ENCODE measurements around the gene MYH6. TPM values are rescaled to one million over a fixed set of nuclear protein-coding genes. Genes with fewer than 3 reads are reported as not detected.

Gene MYH6
- total RNA-seq, 1 donor from 2014 or later, result not detected

DNA sequence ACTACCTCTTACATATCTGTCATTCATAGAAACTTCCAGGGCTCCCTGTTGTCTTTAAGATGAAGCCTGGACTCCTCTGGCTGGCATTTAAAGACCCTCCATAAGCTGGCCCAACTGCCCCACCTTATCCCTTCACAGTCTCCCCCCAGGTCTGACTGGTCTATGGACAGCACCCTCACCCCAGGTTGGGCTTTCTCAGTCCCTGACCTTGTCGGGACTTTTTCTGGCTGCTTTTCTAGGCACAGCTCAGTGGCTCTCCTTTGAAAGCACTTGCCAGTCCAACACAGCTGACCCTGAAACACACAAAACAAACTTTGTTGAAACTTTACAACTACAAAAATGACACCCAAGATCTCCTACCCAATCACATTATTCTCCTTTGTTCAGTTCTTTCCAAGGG is 41.2 kb upstream of the MYH6 start:
- peaks cover 5% of the 10 kb centered on the region for H3K4me1 ChIP-seq
- TF ChIP-seq POLR2A (IDR thresholded peaks at IDR 0.05) (no peak), POLR2AphosphoS5 (IDR thresholded peaks at IDR 0.05; ENCODE audit: insufficient read depth in 1 of 2, low read depth in 1 of 2) (no peak)
- TF ChIP-seq, protein P1, sequence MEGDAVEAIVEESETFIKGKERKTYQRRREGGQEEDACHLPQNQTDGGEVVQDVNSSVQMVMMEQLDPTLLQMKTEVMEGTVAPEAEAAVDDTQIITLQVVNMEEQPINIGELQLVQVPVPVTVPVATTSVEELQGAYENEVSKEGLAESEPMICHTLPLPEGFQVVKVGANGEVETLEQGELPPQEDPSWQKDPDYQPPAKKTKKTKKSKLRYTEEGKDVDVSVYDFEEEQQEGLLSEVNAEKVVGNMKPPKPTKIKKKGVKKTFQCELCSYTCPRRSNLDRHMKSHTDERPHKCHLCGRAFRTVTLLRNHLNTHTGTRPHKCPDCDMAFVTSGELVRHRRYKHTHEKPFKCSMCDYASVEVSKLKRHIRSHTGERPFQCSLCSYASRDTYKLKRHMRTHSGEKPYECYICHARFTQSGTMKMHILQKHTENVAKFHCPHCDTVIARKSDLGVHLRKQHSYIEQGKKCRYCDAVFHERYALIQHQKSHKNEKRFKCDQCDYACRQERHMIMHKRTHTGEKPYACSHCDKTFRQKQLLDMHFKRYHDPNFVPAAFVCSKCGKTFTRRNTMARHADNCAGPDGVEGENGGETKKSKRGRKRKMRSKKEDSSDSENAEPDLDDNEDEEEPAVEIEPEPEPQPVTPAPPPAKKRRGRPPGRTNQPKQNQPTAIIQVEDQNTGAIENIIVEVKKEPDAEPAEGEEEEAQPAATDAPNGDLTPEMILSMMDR (IDR thresholded peaks at IDR 0.05), result no peak
- H3K27ac ChIP-seq, result no peak overlapping the region
- DNase-seq (ENCODE audit: extremely low spot score in 2 of 2), result no peak
- no peak overlapping the region for H3K4me3 ChIP-seq
- H3K9me3 ChIP-seq, result no peaks in the 10 kb centered on the region
- intact Hi-C loops (cut with DNase I), result no loop called here
- no peaks in the 10 kb centered on the region for H3K27me3 ChIP-seq
- H3K36me3 ChIP-seq, result no peaks in the 10 kb centered on the region

GRCh38 chr14:23447361-23448350 is 39.6 kb upstream of the MYH6 start:
- Histone ChIP-seq H3K27me3 (no peaks in the 10 kb centered on the region), H3K4me3 (no peak overlapping the region), H3K9me3 (no peaks in the 10 kb centered on the region), H3K36me3 (no peaks in the 10 kb centered on the region), H3K4me1 (peaks cover 5% of the 10 kb centered on the region), H3K27ac (no peak overlapping the region)
- TF ChIP-seq POLR2A (IDR thresholded peaks at IDR 0.05) (no peak), POLR2AphosphoS5 (IDR thresholded peaks at IDR 0.05; ENCODE audit: insufficient read depth in 1 of 2, low read depth in 1 of 2) (no peak)
- TF ChIP-seq, protein P1 (IDR thresholded peaks at IDR 0.05), result no peak
- no peak for DNase-seq (ENCODE audit: extremely low spot score in 2 of 2)
- intact Hi-C loops (cut with DNase I), result no loop called here

- intact Hi-C loops (cut with DNase I), result no loop called here
- H3K9me3 ChIP-seq, result no peaks in the 10 kb centered on the region
- no peak overlapping the region for H3K27ac ChIP-seq
- TF ChIP-seq, protein P1 (IDR thresholded peaks at IDR 0.05), result no peak
- TF ChIP-seq POLR2A (IDR thresholded peaks at IDR 0.05), result no peak
- no peak for TF ChIP-seq POLR2AphosphoS5 (IDR thresholded peaks at IDR 0.05; ENCODE audit: insufficient read depth in 1 of 2, low read depth in 1 of 2)
- no peaks in the 10 kb centered on the region for H3K27me3 ChIP-seq
- H3K4me3 ChIP-seq, result no peak overlapping the region
- H3K36me3 ChIP-seq, result no peaks in the 10 kb centered on the region
- H3K4me1 ChIP-seq, result peaks cover 5% of the 10 kb centered on the region
- DNase-seq (ENCODE audit: extremely low spot score in 2 of 2), result no peak
Observed at GRCh38 chr14:23446291-23446851, 38.3 kb upstream of the MYH6 start.

- no peaks in the 10 kb centered on the region for H3K9me3 ChIP-seq
- H3K27me3 ChIP-seq, result no peaks in the 10 kb centered on the region
- H3K4me1 ChIP-seq, result peaks cover 5% of the 10 kb centered on the region
- no peak for DNase-seq (ENCODE audit: extremely low spot score in 2 of 2)
- H3K27ac ChIP-seq, result no peak overlapping the region
- no peak overlapping the region for H3K4me3 ChIP-seq
- intact Hi-C loops (cut with DNase I), result no loop called here
- TF ChIP-seq, protein P1 (IDR thresholded peaks at IDR 0.05), result no peak
- no peak for TF ChIP-seq POLR2A (IDR thresholded peaks at IDR 0.05)
- no peak for TF ChIP-seq POLR2AphosphoS5 (IDR thresholded peaks at IDR 0.05; ENCODE audit: insufficient read depth in 1 of 2, low read depth in 1 of 2)
- H3K36me3 ChIP-seq, result no peaks in the 10 kb centered on the region
Observed at GRCh38 chr14:23445773-23446172, 37.7 kb upstream of the MYH6 start.

DNA sequence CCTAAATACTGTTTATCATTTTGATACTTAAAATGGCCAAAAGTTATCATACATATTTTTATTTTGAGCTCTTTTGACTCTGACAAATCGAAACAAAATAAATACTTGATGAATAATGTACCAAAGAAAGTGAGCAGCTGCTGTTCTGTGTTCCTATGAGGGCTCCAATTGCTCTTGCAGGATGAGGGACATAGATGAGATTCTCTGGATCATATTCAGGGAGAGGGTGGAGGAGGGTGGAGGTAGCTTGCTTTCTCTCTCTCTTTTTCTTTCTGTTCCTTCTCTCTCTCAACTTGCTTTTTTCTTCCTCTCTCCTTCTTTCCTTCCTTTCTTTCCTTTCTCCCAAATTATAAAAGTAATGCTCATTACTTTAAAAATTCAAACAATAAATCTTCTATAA is 36.2 kb upstream of the MYH6 start:
- intact Hi-C loops (cut with DNase I), result no loop called here
- no peak overlapping the region for H3K4me3 ChIP-seq
- no peak overlapping the region for H3K27ac ChIP-seq
- DNase-seq (ENCODE audit: extremely low spot score in 2 of 2), result no peak
- peaks cover 5% of the 10 kb centered on the region for H3K4me1 ChIP-seq
- H3K36me3 ChIP-seq, result no peaks in the 10 kb centered on the region
- no peaks in the 10 kb centered on the region for H3K27me3 ChIP-seq
- H3K9me3 ChIP-seq, result no peaks in the 10 kb centered on the region
- TF ChIP-seq POLR2A (IDR thresholded peaks at IDR 0.05), result no peak
- TF ChIP-seq, protein P1 (IDR thresholded peaks at IDR 0.05), result no peak
- no peak for TF ChIP-seq POLR2AphosphoS5 (IDR thresholded peaks at IDR 0.05; ENCODE audit: insufficient read depth in 1 of 2, low read depth in 1 of 2)
